ENCODE measurements around the gene SCAMP4. TPM values are rescaled to one million over a fixed set of nuclear protein-coding genes. Genes with fewer than 3 reads are reported as not detected.

SCAMP4 gene
- total and polyA plus RNA-seq, 9 of the 15 experiments (the other 6 are each of a cell fraction or from before 2014, with no cell fraction given) = 0.81 to 45.9 (median 12.8) TPM

- TF ChIP-seq E2F1 (CRISPR knock-in tag; IDR thresholded peaks at IDR 0.05) = no peak
- TF ChIP-seq NR2C1 (IDR thresholded peaks at IDR 0.05) = no peak; the same call in 1 of the 2 replicates
- no peak for TF ChIP-seq NR2C1 (tag; IDR thresholded peaks at IDR 0.05)
- TF ChIP-seq ZSCAN32 (CRISPR knock-in tag; IDR thresholded peaks at IDR 0.05) = no peak
- TF ChIP-seq MED1 (CRISPR knock-in tag; IDR thresholded peaks at IDR 0.05; ENCODE audit: borderline replicate concordance) = no peak
- TF ChIP-seq KAT2B (IDR thresholded peaks at IDR 0.05; ENCODE audit: low read depth, low read length) = no peak
- no peak for TF ChIP-seq RBFOX2 (IDR thresholded peaks at IDR 0.05; ENCODE audit: low read depth, low read length)
- TF ChIP-seq ARHGAP35 (IDR thresholded peaks at IDR 0.05; ENCODE audit: partially characterized antibody) = no peak
- no peak for TF ChIP-seq ZKSCAN8 (CRISPR knock-in tag; IDR thresholded peaks at IDR 0.05)
- no peak for TF ChIP-seq MAFF (IDR thresholded peaks at IDR 0.05; ENCODE audit: low read length)
- no peak for TF ChIP-seq TEAD2 (tag; IDR thresholded peaks at IDR 0.05)
- TF ChIP-seq MTA3 (IDR thresholded peaks at IDR 0.05; ENCODE audit: borderline replicate concordance) = 0 out of 2 replicates have a peak, but pooled peaks have one; percentile 56
- TF ChIP-seq ZC3H11A (IDR thresholded peaks at IDR 0.05; ENCODE audit: low read depth, low read length) = no peak
- TF ChIP-seq FOXO4 (CRISPR knock-in tag; IDR thresholded peaks at IDR 0.05) = no peak
- TF ChIP-seq TSHZ1 (CRISPR knock-in tag; IDR thresholded peaks at IDR 0.05) = no peak
- peak; percentile 39; the same call in 1 of the 2 replicates for TF ChIP-seq PTRF (tag; IDR thresholded peaks at IDR 0.05)
- TF ChIP-seq NBN (IDR thresholded peaks at IDR 0.05; ENCODE audit: low read depth) = no peak
- TF ChIP-seq BCL6 (CRISPR knock-in tag; IDR thresholded peaks at IDR 0.05) = peak; percentile 45; the same call in 1 of the 2 replicates
- TF ChIP-seq GATAD2A (IDR thresholded peaks at IDR 0.05) = no peak; the same call in 1 of the 2 replicates
- no peak for TF ChIP-seq HNRNPH1 (optimal IDR thresholded peaks at IDR 0.05; ENCODE audit: low read depth, low read length)
- no peak for TF ChIP-seq NCOR1 (IDR thresholded peaks at IDR 0.05)
- TF ChIP-seq BRF1 (IDR thresholded peaks at IDR 0.05; ENCODE audit: borderline replicate concordance, extremely low read depth, insufficient read length) = no peak
- TF ChIP-seq MXI1 (IDR thresholded peaks at IDR 0.05; ENCODE audit: low read depth, low read length) = no peak
- TF ChIP-seq GATA2 (CRISPR knock-in tag; IDR thresholded peaks at IDR 0.05) = no peak
- TF ChIP-seq RAD21 (CRISPR knock-in tag; conservative IDR thresholded peaks at IDR 0.05 in 1 of 2, IDR thresholded peaks at IDR 0.05 in 1 of 2) = no peak
Observed at GRCh38 chr19:1905863-1906375, 720 bp downstream of the SCAMP4 start (continued).

All from K562 (cell line).